MM.1S (cell line): ENCODE data around the gene HEATR5A.

ENCODE experiments used
- DNase-seq: peaks from one replicate; pipeline ENCODE4 v3.0.0-alpha.2; 2015
- H2AFZ ChIP-seq: fragments of 300-600 bp; sonication (generic); 2 replicates; pipeline ENCODE4 v1.6.0; 2016; ENCODE audit warnings: antibody characterized with exemption, low read length
- H3F3A ChIP-seq: fragments of 300-600 bp; sonication (generic); 2 replicates; pipeline ENCODE4 v1.6.1; 2016; ENCODE audit warnings: mild to moderate bottlenecking, antibody characterized with exemption, low read length, moderate library complexity, mixed read lengths; ENCODE audit not compliant: insufficient read depth
- H3K27ac ChIP-seq: fragments of 300-600 bp; sonication (generic); 2 replicates; pipeline ENCODE4 v1.5.1; 2016; ENCODE audit warnings: mild to moderate bottlenecking, low read length
- H3K27me3 ChIP-seq: fragments of 300-600 bp; sonication (generic); replicated peaks from 2 replicates; pipeline ENCODE4 v1.6.0; 2016; ENCODE audit warnings: low read length; ENCODE audit not compliant: insufficient read depth
- H3K36me3 ChIP-seq: fragments of 300-600 bp; sonication (generic); replicated peaks from 2 replicates; pipeline ENCODE4 v1.6.1; 2016; ENCODE audit warnings: mild to moderate bottlenecking, low read length, mixed read lengths; ENCODE audit not compliant: insufficient read depth
- H3K4me1 ChIP-seq: fragments of 300-600 bp; sonication (generic); 2 replicates; pipeline ENCODE4 v1.6.1; 2016; ENCODE audit warnings: low read length, mixed read lengths
- H3K4me2 ChIP-seq: fragments of 300-600 bp; sonication (generic); 2 replicates; pipeline ENCODE4 v1.6.0; 2016; ENCODE audit warnings: low read depth, low read length
- H3K4me3 ChIP-seq: fragments of 300-600 bp; sonication (generic); 2 replicates; pipeline ENCODE4 v1.5.1; 2016; ENCODE audit warnings: low read length, mixed read lengths
- H3K79me2 ChIP-seq: fragments of 300-600 bp; sonication (generic); 2 replicates; pipeline ENCODE4 v1.6.1; 2016; ENCODE audit warnings: mixed run types, low read length, mixed read lengths
- H3K9ac ChIP-seq: fragments of 300-600 bp; sonication (generic); 2 replicates; pipeline ENCODE4 v1.6.1; 2016; ENCODE audit warnings: low read length, mixed read lengths
- H3K9me2 ChIP-seq: fragments of 300-600 bp; sonication (generic); replicated peaks from 2 replicates; pipeline ENCODE4 v1.6.1; 2016; ENCODE audit warnings: mild to moderate bottlenecking, low read length, mixed read lengths; ENCODE audit not compliant: insufficient read depth
- H3K9me3 ChIP-seq: fragments of 300-600 bp; sonication (generic); replicated peaks from 2 replicates; pipeline ENCODE4 v1.6.1; 2016; ENCODE audit warnings: mild to moderate bottlenecking, low read length, mixed read lengths; ENCODE audit not compliant: insufficient read depth
- H4K20me1 ChIP-seq: fragments of 300-600 bp; sonication (generic); 2 replicates; pipeline ENCODE4 v1.6.1; 2016; ENCODE audit warnings: mild to moderate bottlenecking, low read length, moderate library complexity, mixed read lengths; ENCODE audit not compliant: insufficient read depth
- EZH2 ChIP-seq: fragments of 300-600 bp; sonication (generic); optimal IDR thresholded peaks from 2 replicates; pipeline ENCODE3; 2017; ENCODE audit warnings: low read depth, mild to moderate bottlenecking, antibody characterized with exemption, low read length, mixed read lengths
- EZH2phosphoT487 ChIP-seq: fragments of 300-600 bp; sonication (generic); IDR thresholded peaks from 2 replicates; pipeline ENCODE4 v1.6.1; 2018; ENCODE audit warnings: antibody characterized with exemption, low read length
- TF ChIP-seq, protein P1 (sequence below): fragments of 300-600 bp; sonication (generic); IDR thresholded peaks from 2 replicates; pipeline ENCODE4 v1.5.1; 2016; ENCODE audit warnings: antibody characterized with exemption, low read length, mixed read lengths

Gene HEATR5A

DNA sequence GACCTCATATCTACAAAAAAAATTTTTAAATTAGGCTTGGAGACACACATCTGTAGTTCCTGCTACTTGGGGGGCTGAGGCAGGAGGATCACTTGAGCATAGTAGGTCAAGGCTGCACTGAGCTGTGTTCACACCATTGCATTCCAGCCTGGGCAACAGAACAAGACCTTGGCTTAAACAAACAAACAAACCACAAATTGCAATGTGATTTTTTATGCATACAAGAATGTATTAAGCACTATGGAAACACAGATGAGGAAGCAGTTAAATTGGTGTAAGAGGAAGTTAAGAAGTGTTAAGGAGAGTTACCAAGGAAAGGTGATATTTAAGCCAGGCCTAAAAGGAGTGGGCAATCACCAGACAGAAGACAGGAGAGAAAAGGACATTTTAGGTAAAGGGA is 129.1 kb downstream of the HEATR5A start:
- H3F3A ChIP-seq = no peaks in the 10 kb centered on the region
- H3K9me3 ChIP-seq = no peaks in the 10 kb centered on the region
- H3K4me2 ChIP-seq = no peak overlapping the region
- no peak overlapping the region for H3K27ac ChIP-seq
- no peaks in the 10 kb centered on the region for H3K9me2 ChIP-seq
- H2AFZ ChIP-seq = no peak overlapping the region
- no peak overlapping the region for H3K4me3 ChIP-seq
- no peaks in the 10 kb centered on the region for H3K79me2 ChIP-seq
- H4K20me1 ChIP-seq = no peaks in the 10 kb centered on the region
- TF ChIP-seq, protein P1, sequence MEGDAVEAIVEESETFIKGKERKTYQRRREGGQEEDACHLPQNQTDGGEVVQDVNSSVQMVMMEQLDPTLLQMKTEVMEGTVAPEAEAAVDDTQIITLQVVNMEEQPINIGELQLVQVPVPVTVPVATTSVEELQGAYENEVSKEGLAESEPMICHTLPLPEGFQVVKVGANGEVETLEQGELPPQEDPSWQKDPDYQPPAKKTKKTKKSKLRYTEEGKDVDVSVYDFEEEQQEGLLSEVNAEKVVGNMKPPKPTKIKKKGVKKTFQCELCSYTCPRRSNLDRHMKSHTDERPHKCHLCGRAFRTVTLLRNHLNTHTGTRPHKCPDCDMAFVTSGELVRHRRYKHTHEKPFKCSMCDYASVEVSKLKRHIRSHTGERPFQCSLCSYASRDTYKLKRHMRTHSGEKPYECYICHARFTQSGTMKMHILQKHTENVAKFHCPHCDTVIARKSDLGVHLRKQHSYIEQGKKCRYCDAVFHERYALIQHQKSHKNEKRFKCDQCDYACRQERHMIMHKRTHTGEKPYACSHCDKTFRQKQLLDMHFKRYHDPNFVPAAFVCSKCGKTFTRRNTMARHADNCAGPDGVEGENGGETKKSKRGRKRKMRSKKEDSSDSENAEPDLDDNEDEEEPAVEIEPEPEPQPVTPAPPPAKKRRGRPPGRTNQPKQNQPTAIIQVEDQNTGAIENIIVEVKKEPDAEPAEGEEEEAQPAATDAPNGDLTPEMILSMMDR = no peak
- no peak for TF ChIP-seq EZH2
- TF ChIP-seq EZH2phosphoT487 = no peak
- no peaks in the 10 kb centered on the region for H3K4me1 ChIP-seq
- no peaks in the 10 kb centered on the region for H3K27me3 ChIP-seq
- no peak overlapping the region for H3K9ac ChIP-seq
- H3K36me3 ChIP-seq = no peaks in the 10 kb centered on the region
- no peak for DNase-seq

DNA sequence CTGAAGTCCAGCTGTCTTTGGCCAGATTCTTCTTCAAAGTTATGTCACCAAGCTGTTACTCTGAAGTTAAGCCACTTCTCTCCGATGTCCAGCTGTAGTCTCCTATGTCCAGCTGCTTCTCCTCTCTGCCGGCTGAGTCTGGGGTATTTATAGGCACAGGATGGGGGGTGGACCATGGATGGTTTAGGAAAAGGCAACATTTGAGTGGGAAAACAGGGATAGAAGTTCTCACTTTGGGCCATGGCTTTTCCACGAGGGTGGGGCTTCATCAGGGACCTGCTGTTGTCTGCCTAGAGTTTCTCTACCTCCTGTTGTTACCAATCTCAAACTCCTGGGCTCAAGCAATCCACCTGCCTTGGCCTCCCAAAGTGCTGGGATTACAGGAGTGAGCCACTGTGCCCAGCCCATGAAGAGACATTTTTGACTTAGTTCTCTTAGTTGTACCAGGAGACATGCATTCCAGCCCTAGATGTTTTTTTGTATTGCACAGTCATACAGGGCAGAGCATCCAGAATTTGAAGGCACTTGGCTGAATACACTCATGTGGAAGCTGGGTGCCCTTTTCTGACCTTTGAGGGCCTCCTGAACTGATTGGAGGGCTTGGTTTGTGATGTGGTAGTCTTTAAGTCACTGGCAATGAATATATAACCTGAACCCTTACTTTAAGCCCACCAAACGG is 132.9 kb downstream of the HEATR5A start:
- DNase-seq = no peak
- TF ChIP-seq EZH2 = no peak
- TF ChIP-seq, protein P1 = no peak
- no peak for TF ChIP-seq EZH2phosphoT487
- Histone ChIP-seq H3K79me2 (no peaks in the 10 kb centered on the region), H3K27me3 (no peaks in the 10 kb centered on the region), H3F3A (0 out of 2 replicates have a peak, but pooled peaks cover 4% of the 10 kb centered on the region), H3K4me2 (no peak overlapping the region), H2AFZ (no peak overlapping the region), H4K20me1 (no peaks in the 10 kb centered on the region), H3K27ac (no peak overlapping the region), H3K9me3 (no peaks in the 10 kb centered on the region), H3K4me1 (0 out of 2 replicates have a peak, but pooled peaks cover 8% of the 10 kb centered on the region), H3K36me3 (no peaks in the 10 kb centered on the region), H3K9ac (no peak overlapping the region), H3K4me3 (no peak overlapping the region), H3K9me2 (no peaks in the 10 kb centered on the region)

DNA sequence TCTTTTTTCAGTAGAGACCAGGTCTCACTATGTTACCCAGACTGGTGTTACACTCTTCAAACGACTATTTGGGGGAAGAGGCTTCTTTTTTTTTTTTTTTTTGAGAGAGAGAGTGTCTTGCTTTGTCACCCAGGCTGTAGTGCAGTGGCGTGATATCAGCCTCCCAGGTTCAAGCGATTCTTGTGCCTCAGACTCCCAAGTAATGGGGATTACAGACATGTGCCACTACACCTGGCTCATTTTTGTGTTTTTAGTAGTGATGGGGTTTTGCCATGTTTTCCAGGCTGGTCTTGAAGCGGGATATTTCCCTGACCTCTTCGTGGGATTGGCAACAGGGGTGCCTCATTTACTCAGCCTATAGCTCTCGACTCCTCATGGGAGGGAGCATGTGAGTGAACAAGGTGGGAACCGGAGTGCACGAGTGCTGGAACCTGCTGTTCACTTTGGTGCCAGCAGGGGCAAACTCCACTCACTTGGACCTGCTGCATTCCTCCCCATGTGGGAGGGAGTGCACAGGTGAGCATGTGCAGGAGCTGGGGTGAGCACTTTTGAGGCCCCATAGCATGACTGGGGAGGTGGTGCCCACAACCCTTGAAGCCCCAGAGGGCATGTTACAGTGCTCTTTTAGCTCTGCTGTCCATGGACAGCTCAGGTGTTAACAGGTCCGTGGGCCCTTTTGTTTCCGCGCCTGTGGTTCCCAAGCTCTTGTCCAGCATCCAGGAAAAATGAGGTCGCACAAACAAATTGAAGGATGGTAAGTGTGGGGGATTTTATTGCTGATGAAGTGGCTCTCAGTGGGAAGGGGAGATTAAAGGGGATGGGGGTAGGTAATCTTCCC is 133.7 kb downstream of the HEATR5A start:
- no peak for DNase-seq
- H3K36me3 ChIP-seq = no peaks in the 10 kb centered on the region
- H2AFZ ChIP-seq = no peak overlapping the region
- no peaks in the 10 kb centered on the region for H3K79me2 ChIP-seq
- H3K27me3 ChIP-seq = no peaks in the 10 kb centered on the region
- no peak overlapping the region for H3K4me2 ChIP-seq
- H3K4me1 ChIP-seq = 0 out of 2 replicates have a peak, but pooled peaks cover 8% of the 10 kb centered on the region
- no peak overlapping the region for H3K9ac ChIP-seq
- no peaks in the 10 kb centered on the region for H4K20me1 ChIP-seq
- H3K9me3 ChIP-seq = no peaks in the 10 kb centered on the region
- H3F3A ChIP-seq = 0 out of 2 replicates have a peak, but pooled peaks cover 4% of the 10 kb centered on the region
- H3K27ac ChIP-seq = no peak overlapping the region
- no peak overlapping the region for H3K4me3 ChIP-seq
- no peaks in the 10 kb centered on the region for H3K9me2 ChIP-seq
- TF ChIP-seq EZH2phosphoT487 = no peak
- TF ChIP-seq, protein P1 = peak; percentile 25; the same call in 1 of the 2 replicates
